KOPT-K1 (cell line): ENCODE data around the gene C9orf153.

Experiments used
- H3K27ac ChIP-seq: fragments of 200-600 bp; sonication (generic); 2 replicates; pipeline ENCODE4 v1.5.1; 2016; ENCODE audit warnings: antibody characterized with exemption, mild to moderate bottlenecking, low read depth, low read length; ENCODE audit not compliant: poor library complexity, severe bottlenecking
- H3K36me3 ChIP-seq: fragments of 200-600 bp; sonication (generic); 2 replicates; pipeline ENCODE4 v1.5.1; 2017; ENCODE audit warnings: antibody characterized with exemption, mild to moderate bottlenecking, low read length, moderate library complexity; ENCODE audit not compliant: insufficient read depth
- H3K9me3 ChIP-seq: fragments of 200-600 bp; sonication (generic); 2 replicates; pipeline ENCODE4 v1.5.1; 2017; ENCODE audit warnings: antibody characterized with exemption, low read length, mild to moderate bottlenecking; ENCODE audit not compliant: insufficient read depth, poor library complexity, severe bottlenecking

Gene C9orf153

DNA sequence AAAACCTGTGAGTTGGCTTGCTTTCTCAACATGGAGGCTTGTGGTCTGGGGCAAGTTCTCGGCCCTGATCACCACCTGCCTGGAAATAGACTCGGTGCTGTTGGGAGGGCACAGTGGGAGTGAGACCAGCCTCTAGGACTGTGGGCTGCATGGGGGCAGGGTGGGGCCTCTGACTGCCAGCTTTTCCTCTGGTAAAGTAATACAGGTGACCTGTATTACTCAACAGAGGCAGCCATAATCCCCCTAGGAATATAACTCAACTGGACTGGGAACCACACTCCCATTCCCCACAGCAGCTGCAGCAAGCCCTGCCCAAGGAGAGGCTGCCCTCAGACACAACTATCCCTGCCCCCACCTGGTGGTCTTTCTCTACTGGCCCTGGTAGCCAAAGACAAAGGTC is 72.8 kb downstream of the C9orf153 start:
- no peaks in the 10 kb centered on the region for H3K9me3 ChIP-seq
- no peak overlapping the region for H3K27ac ChIP-seq
- H3K36me3 ChIP-seq = no peaks in the 10 kb centered on the region

DNA sequence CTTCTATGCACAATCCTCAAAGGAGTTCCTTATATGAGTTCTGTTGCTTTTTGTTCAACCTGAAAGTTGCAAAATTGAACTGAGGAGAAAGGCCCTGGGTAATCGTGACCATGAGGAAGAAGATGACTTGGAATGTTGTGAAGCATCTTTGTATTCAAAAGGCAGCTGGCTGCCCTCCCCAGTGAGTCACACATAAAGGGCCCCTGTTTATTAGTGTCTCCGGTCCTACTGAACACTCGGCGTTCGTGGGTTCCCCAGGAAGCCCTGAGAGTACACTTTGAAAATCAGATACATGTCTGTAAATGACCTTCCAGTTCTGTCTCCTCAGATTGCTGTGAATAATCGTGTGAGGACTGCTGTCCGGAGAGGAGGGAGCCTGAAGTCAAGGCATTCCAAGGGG is 73.6 kb downstream of the C9orf153 start:
- Histone ChIP-seq H3K36me3 (no peaks in the 10 kb centered on the region), H3K27ac (no peak overlapping the region), H3K9me3 (no peaks in the 10 kb centered on the region)

DNA sequence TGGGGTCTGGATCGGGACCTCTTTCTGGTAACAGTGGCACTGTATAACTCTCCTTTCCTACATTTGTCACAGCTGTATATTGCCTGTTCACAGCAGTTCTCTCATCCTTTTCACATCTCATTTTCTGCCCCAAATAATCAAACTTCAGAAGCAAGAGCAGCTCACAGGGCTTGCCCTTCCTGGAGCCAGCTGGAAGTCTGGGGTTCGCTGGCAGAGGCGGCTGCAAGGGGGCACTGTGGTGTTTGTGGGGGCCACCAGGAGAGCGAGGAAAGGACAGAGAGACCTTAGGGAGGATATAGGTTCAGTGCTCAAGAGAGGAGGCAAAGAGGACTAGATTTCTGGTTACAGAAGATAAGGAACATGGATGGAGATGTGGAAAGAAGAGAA is 75.3 kb downstream of the C9orf153 start:
- Histone ChIP-seq H3K9me3 (no peaks in the 10 kb centered on the region), H3K27ac (no peak overlapping the region), H3K36me3 (no peaks in the 10 kb centered on the region)

DNA sequence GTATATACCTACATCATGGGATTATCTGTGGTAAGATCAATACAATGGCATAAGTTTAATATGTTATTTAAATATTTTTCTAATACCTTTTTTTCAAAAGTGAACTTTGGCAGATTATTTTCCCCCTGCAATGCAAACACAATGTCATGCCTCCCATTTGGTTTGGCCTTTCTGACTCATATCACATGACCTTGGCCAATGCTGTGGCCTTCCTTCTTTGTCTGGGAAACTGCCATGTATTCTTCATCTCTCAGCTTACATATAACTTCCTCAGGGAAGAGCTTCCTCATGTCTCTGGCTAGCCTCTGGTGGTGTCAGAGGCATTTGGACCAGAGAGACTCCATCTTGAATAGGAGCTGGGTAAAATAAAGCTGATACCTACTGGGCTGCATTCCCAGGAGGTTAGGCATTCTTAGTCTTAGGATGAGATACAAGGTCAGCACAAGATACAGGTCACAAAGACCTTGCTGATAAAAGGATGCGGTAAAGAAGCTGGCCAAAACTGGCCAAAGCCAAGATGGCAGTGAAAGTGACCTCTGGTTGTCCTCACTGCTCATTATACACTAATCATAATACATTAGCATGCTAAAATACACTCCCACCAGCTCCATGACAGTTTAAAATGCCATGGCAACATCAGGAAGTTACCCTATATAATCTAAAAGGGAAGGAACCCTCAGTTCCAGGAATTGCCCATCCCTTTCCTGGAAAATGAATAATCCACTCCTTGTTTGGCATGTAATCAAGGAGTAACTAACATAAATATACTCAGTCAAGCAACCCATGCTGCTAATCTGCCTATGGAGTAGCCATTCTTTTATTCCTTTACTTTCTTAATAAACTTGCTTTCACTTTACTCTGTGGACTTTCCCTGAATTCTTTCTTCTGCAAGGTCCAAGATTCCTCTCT is 76.0 kb downstream of the C9orf153 start:
- Histone ChIP-seq H3K36me3 (no peaks in the 10 kb centered on the region), H3K27ac (no peak overlapping the region), H3K9me3 (no peaks in the 10 kb centered on the region)

DNA sequence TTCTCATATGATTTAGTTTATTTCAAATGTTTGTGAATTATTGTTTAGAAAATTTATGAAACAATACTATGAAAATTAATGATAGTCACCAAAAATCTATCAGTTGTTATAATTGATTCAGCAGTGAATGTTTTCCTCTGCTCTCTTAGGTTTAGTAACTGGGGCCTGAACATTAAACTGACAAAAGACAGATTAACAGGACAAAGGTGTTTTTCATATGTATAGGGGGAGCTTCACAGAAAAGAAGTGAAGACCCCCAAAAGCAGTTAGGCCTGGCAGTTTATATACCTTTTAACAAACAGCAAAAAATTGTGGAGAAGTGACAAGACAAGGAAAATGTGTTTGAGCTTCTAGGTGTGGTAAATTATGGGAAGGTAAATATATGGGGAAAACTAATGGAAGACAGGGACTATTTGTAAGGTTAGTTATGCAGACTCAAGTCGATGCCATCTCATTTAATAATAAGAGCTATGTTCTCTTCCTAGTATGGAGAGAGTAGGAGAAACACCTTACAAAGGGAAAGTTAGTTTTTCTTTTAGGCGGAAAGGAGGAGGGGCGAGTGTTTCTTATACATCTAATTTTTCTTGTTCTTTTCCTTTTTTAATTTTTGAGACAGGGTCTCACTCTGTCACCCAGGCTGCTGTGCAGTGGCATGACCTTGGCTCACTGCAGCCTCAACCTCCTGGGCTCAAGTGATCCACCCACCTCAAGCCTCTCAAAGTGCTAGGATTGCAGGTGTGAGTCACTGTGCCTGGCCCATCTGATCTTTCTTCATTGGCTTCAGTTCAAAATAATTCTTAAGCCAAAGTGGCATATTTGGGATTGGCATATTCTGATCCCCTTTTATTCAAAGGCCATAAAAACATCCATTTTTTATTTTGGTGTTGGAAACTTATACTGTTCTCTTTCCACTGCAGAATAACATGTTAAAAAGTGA is 77.8 kb downstream of the C9orf153 start:
- Histone ChIP-seq H3K27ac (no peak overlapping the region), H3K9me3 (no peaks in the 10 kb centered on the region), H3K36me3 (no peaks in the 10 kb centered on the region)

DNA sequence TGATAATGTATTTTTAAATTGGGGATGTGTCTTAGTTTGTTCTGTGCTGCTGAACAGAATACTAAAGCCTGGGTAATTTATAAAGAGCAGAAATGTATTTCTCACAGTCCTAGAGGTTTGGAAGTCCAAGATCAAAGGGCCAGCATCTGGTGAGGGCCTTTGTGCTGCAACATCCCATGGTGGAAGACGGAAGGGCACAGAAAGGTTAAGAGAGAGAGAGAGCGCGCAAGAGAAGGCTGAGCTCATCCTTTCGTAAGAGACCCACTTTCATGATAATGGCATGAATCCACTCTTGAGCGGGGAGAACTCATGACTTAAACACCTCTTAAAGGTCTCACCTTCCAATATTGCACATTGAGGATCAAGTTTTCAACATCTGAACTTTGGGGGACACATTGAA is 81.0 kb downstream of the C9orf153 start:
- Histone ChIP-seq H3K27ac (no peak overlapping the region), H3K9me3 (no peaks in the 10 kb centered on the region), H3K36me3 (no peaks in the 10 kb centered on the region)

DNA sequence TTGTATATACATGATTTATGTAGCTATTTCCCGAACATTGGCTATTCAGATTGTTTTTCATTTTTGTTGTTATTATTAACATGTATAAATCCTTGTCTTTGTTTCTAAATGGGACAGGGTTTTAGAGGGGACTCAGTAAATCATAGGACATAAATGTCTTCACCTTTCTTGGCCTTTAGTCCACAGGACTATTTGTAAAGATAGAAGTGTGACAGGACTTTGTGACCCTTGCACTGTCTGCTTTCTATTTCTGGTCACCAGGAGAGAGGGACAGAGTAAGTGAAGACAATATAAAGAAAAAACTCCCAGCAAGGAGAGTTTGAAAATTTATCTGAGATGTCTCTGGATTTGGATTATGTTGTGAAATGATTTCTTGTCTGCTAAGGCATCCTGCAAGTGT is 81.5 kb downstream of the C9orf153 start:
- no peaks in the 10 kb centered on the region for H3K36me3 ChIP-seq
- H3K27ac ChIP-seq = no peak overlapping the region
- no peaks in the 10 kb centered on the region for H3K9me3 ChIP-seq

DNA sequence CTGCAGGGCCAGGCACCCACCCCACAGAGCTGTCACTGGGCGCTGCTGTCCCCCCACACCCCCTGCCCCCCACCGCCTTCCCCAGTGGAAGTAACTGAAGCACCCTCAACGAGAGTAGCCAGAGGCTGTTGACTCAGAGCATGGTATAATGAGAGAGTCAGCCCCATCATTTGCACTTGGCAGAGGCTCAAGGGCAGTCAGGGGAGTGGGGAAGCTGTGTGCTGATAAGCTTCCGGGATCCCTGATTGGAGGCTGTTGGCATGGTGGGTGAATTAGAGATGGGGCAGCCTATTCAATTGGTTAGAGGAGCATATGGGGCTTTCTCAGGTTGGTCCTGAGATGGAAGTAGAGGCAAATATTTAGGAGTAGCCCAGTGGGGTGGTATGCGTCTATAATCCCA is 83.0 kb downstream of the C9orf153 start:
- no peaks in the 10 kb centered on the region for H3K9me3 ChIP-seq
- no peaks in the 10 kb centered on the region for H3K36me3 ChIP-seq
- no peak overlapping the region for H3K27ac ChIP-seq

DNA sequence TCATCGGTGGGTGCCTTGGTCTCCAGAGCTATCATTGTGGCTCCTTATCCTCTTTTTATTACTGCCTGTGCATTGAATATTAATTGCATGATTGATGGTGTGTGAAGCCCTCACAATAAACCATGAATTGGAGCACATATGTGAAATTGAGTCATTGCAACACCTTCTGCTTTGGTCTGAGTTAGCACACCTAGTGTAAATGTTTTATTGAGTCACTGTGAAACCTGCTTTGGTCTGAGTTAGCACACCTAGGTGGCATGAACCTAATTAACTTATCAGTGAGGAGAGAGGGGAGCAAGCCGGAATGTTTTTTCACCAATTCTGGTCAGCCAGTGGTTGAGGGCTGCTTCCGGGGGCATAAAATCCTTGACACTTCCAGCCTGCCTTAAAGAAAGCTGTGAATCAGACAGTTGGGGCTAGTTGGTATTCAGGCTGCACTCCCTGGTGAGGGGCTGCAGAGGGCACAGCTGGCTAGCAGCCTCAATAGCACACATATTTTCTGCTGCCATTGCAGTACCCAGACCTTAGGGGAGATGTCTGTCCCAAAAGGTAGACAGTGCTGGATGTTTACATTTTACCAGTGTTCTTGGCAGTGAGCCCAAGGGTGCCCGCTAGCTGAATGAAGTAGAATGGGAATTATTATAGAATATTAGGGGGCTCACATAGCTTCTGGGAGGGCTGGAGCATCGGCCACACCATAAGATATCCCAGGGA is 83.6 kb downstream of the C9orf153 start:
- Histone ChIP-seq H3K27ac (no peak overlapping the region), H3K9me3 (no peaks in the 10 kb centered on the region), H3K36me3 (no peaks in the 10 kb centered on the region)

DNA sequence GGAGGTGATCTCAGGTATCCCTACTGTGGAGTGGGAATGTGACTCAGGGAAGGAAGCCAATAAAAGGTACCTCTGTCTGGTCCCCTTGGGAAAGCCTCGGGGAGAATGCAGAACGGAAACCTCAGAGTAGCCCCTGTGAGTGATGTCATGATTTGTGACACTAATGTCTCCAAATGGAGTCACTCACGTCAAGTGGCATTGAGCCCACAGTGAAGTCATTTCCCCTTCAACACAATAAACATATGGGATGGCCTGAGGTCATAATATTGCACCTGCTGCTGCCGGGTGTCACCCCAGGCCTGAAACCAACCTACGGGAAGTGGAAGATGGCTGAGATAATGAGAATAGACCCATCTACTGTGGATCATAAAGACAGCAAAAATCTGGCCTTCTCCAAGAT is 84.2 kb downstream of the C9orf153 start:
- Histone ChIP-seq H3K27ac (no peak overlapping the region), H3K36me3 (no peaks in the 10 kb centered on the region)

More for the DNA sequence above, 84.2 kb downstream of the C9orf153 start:
- no peaks in the 10 kb centered on the region for H3K9me3 ChIP-seq
